Measurements from ENCODE around the gene NKX2-2.

NKX2-2 gene

GRCh38 chr20:21513881-21514540, at the start of gene NKX2-2:
NKX2-2 (minus strand) TSS chr20:21514064; CDS start chr20:21513669, 395 bp downstream.
- DNase-seq (ENCODE audit: low spot score): no peak

- no peak for DNase-seq (ENCODE audit: low spot score)
Observed at GRCh38 chr20:21562656-21563055, 48.8 kb upstream of the NKX2-2 start.

GRCh38 chr20:21559305-21559704, 45.4 kb upstream of the NKX2-2 start:
- no peak for DNase-seq (ENCODE audit: low spot score)

GRCh38 chr20:21557241-21558020, 43.6 kb upstream of the NKX2-2 start:
- DNase-seq (ENCODE audit: low spot score): no peak

- DNase-seq (ENCODE audit: low spot score): no peak
Observed at GRCh38 chr20:21556398-21556797, 42.5 kb upstream of the NKX2-2 start.

GRCh38 chr20:21555470-21556120, 41.7 kb upstream of the NKX2-2 start:
- DNase-seq (ENCODE audit: low spot score): no peak

GRCh38 chr20:21554985-21555384, 41.1 kb upstream of the NKX2-2 start:
- DNase-seq (ENCODE audit: low spot score): no peak

GRCh38 chr20:21554376-21554890, 40.6 kb upstream of the NKX2-2 start:
- no peak for DNase-seq (ENCODE audit: low spot score)

- no peak for DNase-seq (ENCODE audit: low spot score)
Observed at GRCh38 chr20:21550587-21550986, 36.7 kb upstream of the NKX2-2 start.

- no peak for DNase-seq (ENCODE audit: low spot score)
Observed at GRCh38 chr20:21548390-21549035, 34.6 kb upstream of the NKX2-2 start.

- DNase-seq (ENCODE audit: low spot score): no peak
Observed at GRCh38 chr20:21546355-21546754, 32.5 kb upstream of the NKX2-2 start.

- no peak for DNase-seq (ENCODE audit: low spot score)
Observed at GRCh38 chr20:21539512-21539911, 25.6 kb upstream of the NKX2-2 start.

GRCh38 chr20:21534886-21535285, 21.0 kb upstream of the NKX2-2 start:
- DNase-seq (ENCODE audit: low spot score): no peak

GRCh38 chr20:21534453-21534852, 20.6 kb upstream of the NKX2-2 start:
- no peak for DNase-seq (ENCODE audit: low spot score)

- DNase-seq (ENCODE audit: low spot score): no peak
Observed at GRCh38 chr20:21529863-21530262, 16.0 kb upstream of the NKX2-2 start.

- DNase-seq (ENCODE audit: low spot score): no peak
Observed at GRCh38 chr20:21528870-21529269, 15.0 kb upstream of the NKX2-2 start.

GRCh38 chr20:21527908-21528307, 14.0 kb upstream of the NKX2-2 start:
- DNase-seq (ENCODE audit: low spot score): no peak

GRCh38 chr20:21526776-21527175, 12.9 kb upstream of the NKX2-2 start:
- DNase-seq (ENCODE audit: low spot score): no peak

GRCh38 chr20:21523895-21524294, 10.0 kb upstream of the NKX2-2 start:
- no peak for DNase-seq (ENCODE audit: low spot score)

- no peak for DNase-seq (ENCODE audit: low spot score)
Observed at GRCh38 chr20:21523281-21523868, 9.5 kb upstream of the NKX2-2 start.

- DNase-seq (ENCODE audit: low spot score): no peak
Observed at GRCh38 chr20:21522481-21523280, 8.8 kb upstream of the NKX2-2 start.
